ENCODE results near the gene ATG2A. TPM values are rescaled to one million over a fixed set of nuclear protein-coding genes. Genes with fewer than 3 reads are reported as not detected.

The ATG2A gene
- total and polyA plus RNA-seq, 9 of the 15 experiments (the other 6 are each of a cell fraction or from before 2014, with no cell fraction given) = 0.25 to 45.9 (median 5.2) TPM

- TF ChIP-seq HINFP (tag; conservative IDR thresholded peaks at IDR 0.05; ENCODE audit: low read depth) = no peak
- no peak for TF ChIP-seq ZBTB17 (CRISPR knock-in tag; IDR thresholded peaks at IDR 0.05)
- no peak for TF ChIP-seq CBX5 (IDR thresholded peaks at IDR 0.05; ENCODE audit: borderline replicate concordance, low read depth)
- TF ChIP-seq RB1 (IDR thresholded peaks at IDR 0.05; ENCODE audit: low read depth) = no peak
- no peak for TF ChIP-seq ZNF507 (tag; conservative IDR thresholded peaks at IDR 0.05)
- TF ChIP-seq PHF20 (IDR thresholded peaks at IDR 0.05; ENCODE audit: partially characterized antibody) = peak; percentile 86
- no peak for TF ChIP-seq ZNF253 (CRISPR knock-in tag; conservative IDR thresholded peaks at IDR 0.05)
- peak; percentile 58 for TF ChIP-seq DACH1 (IDR thresholded peaks at IDR 0.05; ENCODE audit: partially characterized antibody)
- no peak for TF ChIP-seq MIER1 (IDR thresholded peaks at IDR 0.05; ENCODE audit: low read depth)
- no peak for TF ChIP-seq CHD2 (IDR thresholded peaks at IDR 0.05; ENCODE audit: low read depth, low read length)
- peak; percentile 67 for TF ChIP-seq ZNF384 (IDR thresholded peaks at IDR 0.05; ENCODE audit: low read depth, low read length)
- no peak for TF ChIP-seq ZBTB9 (CRISPR knock-in tag; IDR thresholded peaks at IDR 0.05)
- no peak for TF ChIP-seq MCM2 (IDR thresholded peaks at IDR 0.05; ENCODE audit: low read depth)
- 0 out of 2 replicates have a peak, but pooled peaks have one; percentile 48 for TF ChIP-seq AFF4 (CRISPR knock-in tag; IDR thresholded peaks at IDR 0.05)
- TF ChIP-seq SP2 (IDR thresholded peaks at IDR 0.05; ENCODE audit: extremely low read depth, low read depth, low read length, poor library complexity, severe bottlenecking) = no peak
- no peak for TF ChIP-seq RHOXF2B (CRISPR knock-in tag; conservative IDR thresholded peaks at IDR 0.05)
- TF ChIP-seq FIP1L1 (IDR thresholded peaks at IDR 0.05; ENCODE audit: low read depth, low read length, poor library complexity, severe bottlenecking) = no peak
- no peak for TF ChIP-seq NFATC3 (IDR thresholded peaks at IDR 0.05)
- no peak for TF ChIP-seq THRB (CRISPR knock-in tag; conservative IDR thresholded peaks at IDR 0.05)
- no peak for TF ChIP-seq L3MBTL2 (IDR thresholded peaks at IDR 0.05)
- no peak for TF ChIP-seq HNRNPK (IDR thresholded peaks at IDR 0.05; ENCODE audit: low read depth, low read length, poor library complexity, severe bottlenecking)
- TF ChIP-seq ZZZ3 (IDR thresholded peaks at IDR 0.05) = no peak
- peak; percentile 59 for TF ChIP-seq BRD9 (IDR thresholded peaks at IDR 0.05; ENCODE audit: low read depth, partially characterized antibody)
These were observed 71.8 kb downstream of the ATG2A start (continued) for GRCh38 chr11:64845129-64845775.

All from K562 (cell line).